GM18520 (cell line): ENCODE measurements around the gene ZNF208.
"Not testable (repeated sequence)": the region's sequence is repeated elsewhere in the genome, so short reads cannot be mapped to it uniquely, and the experiment has no call there.

Experiments used
- ATAC-seq: cut with Tn5 transposase; IDR thresholded peaks from one replicate; pipeline ENCODE4 v1.9.1; 2021; ENCODE audit not compliant: unreplicated experiment

The ZNF208 gene

GRCh38 chr19:22010437-22011143 is at the start of gene ZNF208:
TSS of gene ZNF208 (minus strand) at chr19:22010943. CDS start at chr19:22010794, 149 bp downstream.
- ATAC-seq: not testable (repeated sequence)

- no peak for ATAC-seq
Measured at GRCh38 chr19:22052644-22053013, 41.9 kb upstream of the ZNF208 start.

GRCh38 chr19:22041151-22041550 is 30.4 kb upstream of the ZNF208 start:
- not testable (repeated sequence) for ATAC-seq

DNA sequence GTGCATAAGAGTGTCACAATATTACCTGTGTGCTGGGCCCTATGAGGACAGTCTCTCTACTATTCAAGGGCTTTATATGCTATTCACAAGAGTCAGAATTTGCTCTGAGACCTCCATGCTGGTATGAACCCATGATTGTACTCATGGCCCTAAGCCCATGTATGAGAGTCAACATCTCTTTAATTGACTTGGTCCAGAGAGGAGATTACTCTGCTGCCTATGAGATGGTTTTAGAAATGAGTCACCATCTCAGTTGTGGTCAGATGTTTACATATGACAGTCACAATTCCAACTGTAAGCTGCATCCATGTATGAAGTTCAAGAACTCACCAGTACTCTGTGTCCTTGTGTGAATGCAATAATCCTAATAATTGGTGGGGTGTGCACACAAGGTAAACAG is 19.9 kb upstream of the ZNF208 start:
- ATAC-seq: no peak

GRCh38 chr19:22026687-22027086 is 15.9 kb upstream of the ZNF208 start:
- no peak for ATAC-seq

DNA sequence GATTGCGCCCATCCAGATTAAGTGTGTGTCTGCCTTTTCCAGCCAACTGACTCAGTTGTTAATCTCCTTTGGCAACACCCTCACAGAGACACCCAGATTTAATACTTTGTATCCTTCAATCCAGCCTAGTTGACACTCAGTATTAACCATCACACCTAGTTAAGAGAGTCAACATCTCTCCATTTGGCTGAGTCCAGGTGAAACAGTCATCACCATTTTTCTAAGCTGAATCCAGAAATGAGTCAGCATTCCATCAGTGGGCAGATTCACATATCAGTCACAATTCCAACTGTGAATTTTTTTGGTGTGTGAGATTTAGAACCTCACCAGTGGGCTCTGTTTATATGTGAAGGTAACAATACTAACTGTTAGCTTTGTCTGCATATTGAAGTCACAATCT is 14.8 kb upstream of the ZNF208 start:
- ATAC-seq: not testable (repeated sequence)

- ATAC-seq: no peak
Measured at GRCh38 chr19:21970466-21970865, 40.3 kb downstream of the ZNF208 start.

GRCh38 chr19:21947775-21948174 is 63.0 kb downstream of the ZNF208 start:
- ATAC-seq: no peak

GRCh38 chr19:21940684-21941083 is 70.1 kb downstream of the ZNF208 start:
- ATAC-seq: no peak

DNA sequence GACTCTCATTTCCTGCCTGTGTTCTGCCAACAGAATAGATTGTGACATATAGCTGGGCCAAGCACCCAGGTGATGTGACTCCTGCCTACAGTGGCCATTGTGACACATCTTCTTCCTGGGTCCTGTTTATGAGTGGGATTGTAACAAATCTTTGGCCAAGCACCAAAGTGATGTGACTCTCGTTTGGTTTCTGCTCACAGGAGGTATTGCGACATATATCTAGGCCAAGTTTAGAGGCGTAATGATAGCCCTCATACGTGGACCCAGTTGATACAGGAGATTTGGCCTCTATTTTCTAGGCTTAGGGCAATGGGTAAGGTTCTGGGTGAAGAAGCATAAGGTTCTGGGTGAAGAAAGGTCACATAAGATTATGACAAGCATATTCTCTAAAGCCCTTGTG is 76.2 kb downstream of the ZNF208 start:
- no peak for ATAC-seq

DNA sequence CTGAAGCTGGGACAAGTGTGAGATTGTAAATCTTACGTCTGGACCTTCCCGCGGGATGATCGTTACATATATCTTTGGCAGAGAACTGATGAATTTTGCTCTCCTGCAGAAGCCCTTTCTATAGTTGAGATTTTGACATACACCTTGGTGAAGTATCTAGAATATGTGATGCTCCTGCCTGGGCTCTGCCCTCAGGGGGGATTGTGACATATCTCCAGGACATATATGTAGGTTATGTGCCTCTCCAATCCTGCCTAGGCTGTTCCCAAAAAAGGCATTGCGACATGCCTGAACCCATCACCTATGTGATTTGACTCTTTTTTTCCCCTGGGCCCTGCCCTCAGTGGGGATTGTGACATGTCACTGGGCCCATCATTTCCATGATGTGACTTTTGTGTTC is 76.6 kb downstream of the ZNF208 start:
- no peak for ATAC-seq

GRCh38 chr19:21922276-21922675 is 88.5 kb downstream of the ZNF208 start:
- no peak for ATAC-seq

DNA sequence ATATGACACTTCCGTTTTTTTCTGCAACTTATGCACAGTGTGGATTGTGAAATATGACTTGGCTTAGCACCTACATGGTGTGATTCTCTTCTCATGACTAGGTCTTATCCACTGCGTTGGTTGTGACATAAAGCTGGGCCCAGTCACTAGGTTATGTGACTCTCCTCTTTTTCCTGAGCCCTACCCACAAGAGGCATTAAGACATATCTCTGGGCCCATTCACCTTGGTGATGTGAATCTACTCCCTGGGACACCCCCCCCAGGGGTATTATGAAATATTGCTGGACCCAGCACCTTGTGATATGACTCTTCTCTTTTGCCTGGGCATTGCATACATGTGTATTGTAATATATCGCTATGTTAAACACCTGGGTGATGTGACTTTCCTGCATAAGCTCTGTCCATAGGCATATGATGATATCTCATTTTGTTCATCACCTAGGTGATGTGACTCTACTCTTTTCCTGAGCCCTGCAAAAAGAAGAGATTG is 89.0 kb downstream of the ZNF208 start:
- no peak for ATAC-seq

GRCh38 chr19:21915411-21915810 is 95.3 kb downstream of the ZNF208 start:
- ATAC-seq: no peak

- no peak for ATAC-seq
Measured at GRCh38 chr19:21912654-21913053, 98.1 kb downstream of the ZNF208 start.

DNA sequence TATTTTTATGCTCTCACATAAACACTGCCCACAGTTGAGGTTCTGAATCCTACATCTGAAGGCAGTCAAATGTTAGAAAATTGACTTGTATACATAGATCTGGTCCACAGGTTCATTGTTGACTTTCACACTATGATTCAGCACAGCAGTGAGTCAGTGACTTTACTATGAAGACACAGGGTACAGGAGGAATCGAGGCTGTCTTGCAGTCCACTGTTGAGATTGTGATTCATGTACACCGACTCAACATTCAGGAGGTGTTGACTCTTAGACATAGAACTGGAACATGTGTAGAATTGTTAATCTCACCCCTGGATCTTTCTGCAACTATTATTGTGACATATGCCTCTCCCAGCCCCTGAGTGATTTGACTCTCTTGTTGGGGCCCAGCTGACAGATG is 100.4 kb downstream of the ZNF208 start:
- ATAC-seq: no peak

DNA sequence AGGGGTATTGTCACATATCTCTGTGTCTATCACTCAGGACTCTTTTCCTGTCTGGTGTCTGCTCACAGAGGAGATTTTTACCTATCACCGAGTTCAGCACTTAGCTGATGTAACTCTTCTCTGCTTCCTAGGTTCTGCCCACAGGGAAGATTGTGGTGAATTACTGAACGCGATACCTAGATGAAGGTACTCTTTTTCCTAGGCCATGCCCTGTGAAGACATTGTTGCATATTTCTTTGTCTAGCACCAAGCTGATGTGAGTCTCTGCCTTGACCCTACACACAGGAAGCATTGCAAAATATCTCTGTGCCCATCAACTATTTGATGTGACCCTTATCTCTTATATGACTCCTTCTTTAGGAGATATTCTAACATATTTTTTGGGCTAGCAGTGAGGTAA is 102.7 kb downstream of the ZNF208 start:
- no peak for ATAC-seq

DNA sequence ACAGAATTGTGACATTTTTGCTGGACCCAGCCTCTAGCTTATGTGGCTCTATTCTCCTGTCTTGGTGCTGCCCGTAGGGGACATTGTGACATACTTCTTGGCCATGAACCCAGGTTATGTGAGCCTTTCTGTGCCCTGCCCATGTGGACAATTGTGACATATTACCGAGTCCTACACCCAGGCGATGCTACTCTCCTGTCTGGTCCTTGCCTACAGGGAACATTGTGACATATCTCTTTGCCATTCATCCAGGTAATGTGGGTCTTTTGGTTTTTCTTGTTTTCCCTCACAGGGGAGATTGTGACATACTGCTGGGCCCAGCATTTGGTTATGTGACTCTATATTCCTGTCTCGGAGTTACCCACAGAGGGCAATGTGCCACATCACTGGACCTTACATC is 103.2 kb downstream of the ZNF208 start:
- no peak for ATAC-seq

- no peak for ATAC-seq
Measured at GRCh38 chr19:21902571-21902970, 108.2 kb downstream of the ZNF208 start.

- ATAC-seq: no peak
Measured at GRCh38 chr19:21901861-21902260, 108.9 kb downstream of the ZNF208 start.

DNA sequence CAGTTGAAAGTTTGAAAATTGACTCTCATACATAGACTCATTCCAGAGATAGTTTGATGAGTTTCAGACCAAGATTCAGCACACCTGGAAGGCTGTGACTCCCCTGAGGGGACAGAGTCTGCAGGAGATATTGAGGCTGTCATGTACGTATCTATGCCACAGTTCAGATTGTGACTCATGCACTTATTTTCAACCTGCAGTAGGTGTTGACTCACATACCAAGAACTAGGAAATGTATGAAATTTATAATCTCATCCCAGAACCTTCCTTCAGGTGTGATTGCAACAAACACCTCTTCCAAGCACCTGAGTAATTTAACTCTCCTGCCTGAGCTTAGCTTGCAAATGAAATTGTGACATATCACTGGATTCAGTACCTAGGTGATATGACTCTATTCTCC is 110.3 kb downstream of the ZNF208 start:
- no peak for ATAC-seq

GRCh38 chr19:21891086-21891485 is 119.7 kb downstream of the ZNF208 start:
- no peak for ATAC-seq

- ATAC-seq: not testable (repeated sequence)
Measured at GRCh38 chr19:21890017-21890416, 120.7 kb downstream of the ZNF208 start.
